ENCODE results near the gene SPINT3. TPM values are rescaled to one million over a fixed set of nuclear protein-coding genes. Genes with fewer than 3 reads are reported as not detected.

The SPINT3 gene
- total RNA-seq, 1 donor from 2014 or later, result not detected

DNA sequence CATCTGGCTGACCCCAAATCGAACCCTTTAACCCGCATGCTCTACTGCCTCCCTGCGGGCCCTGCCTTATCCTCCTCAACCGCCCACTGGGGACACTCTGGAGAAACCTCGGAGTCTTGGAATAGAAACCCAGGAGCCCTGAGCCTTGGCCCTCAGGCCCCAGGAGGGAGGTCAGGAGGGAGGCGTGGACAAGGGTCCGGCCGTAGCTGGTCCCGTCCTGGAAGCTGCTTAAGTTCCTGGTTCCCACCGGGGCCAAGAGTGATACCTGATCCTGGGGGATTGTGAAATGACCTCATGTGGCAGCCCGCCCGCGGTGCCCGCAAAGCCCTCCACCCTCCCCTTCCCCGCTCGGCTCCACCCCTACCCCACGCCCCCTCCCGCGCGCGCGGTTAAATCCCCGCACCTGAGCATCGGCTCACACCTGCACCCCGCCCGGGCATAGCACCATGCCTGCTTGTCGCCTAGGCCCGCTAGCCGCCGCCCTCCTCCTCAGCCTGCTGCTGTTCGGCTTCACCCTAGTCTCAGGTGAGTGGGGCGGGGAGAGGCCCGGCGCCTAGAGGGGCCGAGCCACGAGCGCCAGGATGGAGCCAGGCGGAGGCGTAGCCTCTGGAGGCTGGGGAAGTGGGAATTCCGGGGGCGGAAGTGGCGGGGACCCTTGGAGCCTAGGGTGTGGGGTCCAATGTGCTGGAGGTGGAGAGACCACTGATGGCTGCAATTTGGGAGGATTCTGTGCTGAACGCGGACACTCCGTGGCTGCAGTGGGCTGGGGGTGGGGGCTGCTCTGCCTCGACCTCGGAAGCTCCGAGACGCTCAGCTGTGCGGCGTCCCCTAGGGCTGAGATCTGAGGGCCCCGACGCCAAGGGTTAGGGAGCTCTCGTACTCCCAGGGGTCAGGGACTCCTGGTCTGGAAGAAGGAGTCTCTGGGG is 45.8 kb downstream of the SPINT3 start, which contains the start of gene WFDC2:
WFDC2 (plus strand) TSS at position 418 of the 926 bp plus-strand sequence; CDS start at position 447, 29 bp downstream.
- ATAC-seq (peak; percentile 26), DNase-seq (ENCODE audit: missing footprints) (no peak)
- intact Hi-C loops (cut with DNase I), result no loop called here

DNA sequence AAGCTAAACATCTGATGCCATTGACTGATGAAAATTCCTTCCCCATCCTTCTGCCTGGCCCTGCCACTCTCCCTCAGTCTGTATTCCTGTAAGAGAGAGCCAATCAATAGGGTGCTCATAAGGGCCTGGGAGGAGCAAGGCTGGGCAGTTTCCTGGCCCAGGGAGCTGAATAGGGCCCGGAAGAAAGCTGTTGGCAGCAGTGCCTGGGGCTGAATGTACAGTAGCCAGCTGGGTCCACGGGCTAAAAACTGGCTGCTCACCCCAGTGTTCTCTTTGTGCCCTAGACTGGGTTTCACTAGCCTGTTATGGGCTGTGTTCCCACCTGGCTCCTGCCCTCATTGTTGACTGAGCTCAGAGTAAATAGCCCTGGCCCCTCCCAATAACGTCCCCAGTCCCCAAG is 47.6 kb downstream of the SPINT3 start:
- intact Hi-C loops (cut with DNase I), result no loop called here
- ATAC-seq (no peak), DNase-seq (ENCODE audit: missing footprints) (no peak)

DNA sequence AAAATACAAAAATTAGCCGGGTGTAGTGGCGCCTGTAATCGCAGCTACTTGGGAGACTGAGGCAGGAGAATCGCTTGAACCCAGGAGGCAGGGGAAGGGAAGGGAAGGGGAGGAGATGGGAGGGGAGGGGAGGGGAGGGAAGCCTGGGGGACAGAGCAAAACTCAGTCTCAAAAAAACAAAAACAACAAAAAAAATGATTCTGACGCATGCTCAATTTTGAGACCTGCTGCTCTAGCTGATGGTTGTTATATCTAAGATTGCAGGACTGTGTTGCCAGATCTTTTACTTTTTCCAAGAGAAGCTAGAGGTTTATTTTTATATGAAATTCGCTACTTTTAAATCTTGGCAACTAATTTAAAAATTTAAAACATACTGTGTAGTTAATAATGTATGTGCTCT is 48.2 kb downstream of the SPINT3 start:
- ATAC-seq, result no peak
- intact Hi-C loops (cut with DNase I), result no loop called here
- no peak for DNase-seq (ENCODE audit: missing footprints)

DNA sequence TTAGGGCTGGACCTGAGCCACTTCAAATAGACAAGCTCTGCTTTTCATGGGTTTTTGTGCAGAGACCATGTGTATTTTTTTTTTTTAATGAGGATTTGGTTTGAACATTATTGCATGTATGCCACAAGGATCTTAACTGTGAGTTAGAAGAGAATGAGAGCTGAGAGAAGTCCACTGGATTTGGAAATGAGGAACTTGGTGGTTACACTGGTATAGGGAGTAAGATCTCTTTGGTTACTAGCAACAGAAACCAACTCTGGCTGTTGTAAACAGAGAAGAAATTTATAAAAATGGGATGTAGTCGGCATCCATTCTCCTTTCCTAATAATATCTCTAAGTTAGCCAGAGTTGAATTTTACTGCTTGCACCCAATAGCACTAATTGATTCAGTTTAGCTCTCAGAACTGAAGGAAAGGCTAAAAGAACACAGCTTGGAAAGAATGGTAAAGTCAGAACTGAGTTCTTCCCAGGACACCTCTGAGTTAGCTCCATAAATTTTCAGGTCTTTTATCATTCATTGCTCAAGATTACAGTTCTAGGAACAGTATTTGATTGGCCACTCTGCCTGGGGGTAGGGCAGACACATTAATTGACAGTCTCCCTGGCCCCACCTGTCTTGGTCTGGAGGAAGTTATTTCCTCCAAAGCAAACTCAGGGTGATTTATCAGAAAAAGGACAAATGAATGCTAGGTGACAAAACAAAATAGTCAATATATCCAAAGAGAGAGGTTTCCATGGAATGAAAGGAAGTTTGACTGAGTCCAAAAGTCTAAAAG is 49.7 kb downstream of the SPINT3 start:
- no peak for ATAC-seq
- intact Hi-C loops (cut with DNase I), result no loop called here
- DNase-seq (ENCODE audit: missing footprints), result no peak

- DNase-seq (ENCODE audit: missing footprints), result no peak
- intact Hi-C loops (cut with DNase I), result no loop called here
- no peak for ATAC-seq
Measured at GRCh38 chr20:45463709-45464108, 51.7 kb downstream of the SPINT3 start.

DNA sequence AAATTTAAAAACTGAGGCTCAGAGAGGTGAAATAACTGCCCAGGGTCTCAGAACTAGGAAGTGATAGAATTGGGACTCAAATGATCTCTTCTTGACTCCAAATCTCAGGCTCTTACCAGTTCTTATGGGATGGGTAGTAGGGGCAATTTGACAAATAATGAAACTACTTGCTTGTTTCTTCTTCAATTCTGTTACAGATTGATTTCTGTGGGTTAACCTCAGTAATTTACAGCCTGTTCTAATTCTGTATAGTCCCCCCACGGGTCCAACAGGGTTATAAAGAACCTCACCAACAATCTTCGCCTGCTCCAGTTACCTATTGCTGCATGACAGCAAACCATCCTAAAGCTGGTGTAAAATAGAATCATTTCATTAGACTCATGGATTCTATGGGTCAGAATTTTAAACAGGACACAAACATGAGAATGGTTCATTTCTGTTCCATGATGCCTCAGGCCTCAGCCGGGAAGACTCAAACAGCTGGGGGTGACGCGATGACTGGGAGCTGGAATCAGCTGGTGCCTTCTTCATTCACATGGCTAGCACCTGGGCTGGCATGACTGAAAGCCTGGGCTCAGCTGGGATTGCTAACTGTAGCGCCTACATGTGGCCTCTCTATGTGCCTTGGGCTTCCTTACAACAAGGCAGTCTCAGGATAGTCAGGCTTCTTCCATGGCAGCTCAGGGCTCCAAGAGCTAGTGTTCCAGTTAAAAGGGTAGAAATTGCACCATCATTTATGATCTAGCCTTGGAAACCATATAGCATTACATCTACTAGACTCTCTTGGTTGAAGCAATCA is 52.5 kb downstream of the SPINT3 start:
- intact Hi-C loops (cut with DNase I), result no loop called here
- DNase-seq (ENCODE audit: missing footprints) (no peak), ATAC-seq (no peak)

Other genes with a start within 250 kb of the SPINT3 start
- not detected for gene RBPJL, start 208.8 kb downstream of the SPINT3 start, total RNA-seq
- gene MATN4, start 207.3 kb downstream of the SPINT3 start, total RNA-seq, result not detected
- 82.1 TPM for gene SDC4, start 167.2 kb downstream of the SPINT3 start, total RNA-seq
- 21.9 TPM for gene SYS1, start 152.5 kb downstream of the SPINT3 start, total RNA-seq
- gene TP53TG5, start 137.3 kb downstream of the SPINT3 start, total RNA-seq, result 0.73 TPM
- 364 TPM for gene DBNDD2, start 107.3 kb downstream of the SPINT3 start, total RNA-seq
- gene PIGT, start 99.5 kb downstream of the SPINT3 start, total RNA-seq, result 114 TPM
- 0.95 TPM for gene WFDC2, start 45.9 kb downstream of the SPINT3 start, total RNA-seq
- not detected for gene WFDC6, start 23.9 kb upstream of the SPINT3 start, total RNA-seq
- not detected for gene EPPIN, start 31.8 kb upstream of the SPINT3 start, total RNA-seq
- not detected for gene WFDC8, start 63.7 kb upstream of the SPINT3 start, total RNA-seq
- not detected for gene WFDC10A, start 114.1 kb upstream of the SPINT3 start, total RNA-seq
- not detected for gene WFDC9, start 115.7 kb upstream of the SPINT3 start, total RNA-seq
- gene WFDC11, start 154.6 kb upstream of the SPINT3 start, total RNA-seq, result not detected
- gene WFDC13, start 186.4 kb upstream of the SPINT3 start, total RNA-seq, result not detected
- not detected for gene WFDC10B, start 189.4 kb upstream of the SPINT3 start, total RNA-seq
- gene SPINT4, start 206.7 kb upstream of the SPINT3 start, total RNA-seq, result not detected